ENCODE results near the gene MAZ. TPM values are rescaled to one million over a fixed set of nuclear protein-coding genes. Genes with fewer than 3 reads are reported as not detected.
"Not testable (repeated sequence)": the region's sequence is repeated elsewhere in the genome, so short reads cannot be mapped to it uniquely, and the experiment has no call there.

Gene MAZ
- total RNA-seq: 100 to 1,000 TPM; 411 to 434 TPM

DNA sequence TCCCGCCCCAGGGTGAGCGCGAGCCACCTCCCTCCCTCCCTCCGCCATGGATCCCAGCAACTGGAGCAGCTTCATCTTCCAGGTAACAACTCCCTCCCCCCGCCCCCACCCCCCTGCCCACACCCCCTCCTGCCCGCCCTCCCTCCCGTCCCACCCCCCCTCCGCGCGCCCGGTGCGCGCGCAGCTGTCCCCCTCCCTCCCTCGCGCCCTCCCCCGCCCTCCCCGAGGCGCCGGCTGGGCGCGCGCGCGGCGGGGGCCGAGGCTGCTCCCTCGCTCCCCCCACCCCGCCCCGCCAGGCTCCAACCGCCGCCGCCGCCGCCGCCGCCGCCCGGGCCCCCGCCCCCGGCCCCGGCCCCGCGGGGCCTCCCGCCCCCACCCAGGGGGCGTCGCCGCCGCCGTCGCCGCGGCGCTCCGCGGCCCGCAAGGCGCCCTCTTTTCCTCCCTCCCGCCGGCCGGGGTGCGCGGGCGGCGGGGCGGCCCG lies at the start of gene MAZ:
TSS of gene MAZ (plus strand) at position 431 of the 481 bp plus-strand sequence. CDS start 173 bp downstream, outside the sequence.
- no peak for ATAC-seq
- peak within 1 kb of the TSS; percentile 99 for H3K27ac Mint-ChIP-seq
- DNase-seq: no peak
- H3K27me3 Mint-ChIP-seq: no peaks in the 10 kb centered on the region
- H3K4me1 Mint-ChIP-seq: peaks cover 50% of the 10 kb centered on the region
- H3K4me3 Mint-ChIP-seq: peak within 1 kb of the TSS; percentile 96
- no peaks in the 10 kb centered on the region for H3K9me3 Mint-ChIP-seq (ENCODE audit: low read depth)
- peaks cover 58% of the 10 kb centered on the region for H3K36me3 Mint-ChIP-seq
- CTCF ChIA-PET: interaction anchor here (3.0 to 3.6 kb wide), 3 partner anchors 13 to 105 kb away, joined by 16 to 87 read pairs (median 37); partner anchors contain the start of genes KIF22, MVP and PAGR1

DNA sequence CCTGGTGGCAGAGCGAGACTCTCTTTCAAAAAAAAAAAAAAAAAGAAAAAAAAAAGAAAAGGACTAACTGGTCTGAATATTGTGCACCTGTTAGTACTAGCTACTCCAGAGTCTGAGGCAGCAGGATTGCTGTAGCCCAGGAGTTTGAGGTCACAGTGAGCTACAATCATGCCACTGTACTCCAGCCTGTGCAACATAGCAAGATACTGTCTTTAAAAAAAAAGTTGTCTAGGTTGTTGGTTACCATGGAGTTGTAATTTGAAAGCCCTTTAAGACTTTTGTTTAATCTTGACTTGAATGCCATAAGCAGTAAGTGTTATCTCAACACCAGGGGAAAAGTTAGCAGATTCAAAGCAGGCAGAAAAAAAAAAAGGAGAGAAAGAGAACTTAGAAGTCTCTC lies 49.7 kb upstream of the MAZ start:
- ATAC-seq (no peak), DNase-seq (no peak)
- Mint-ChIP-seq H3K27ac (no peak overlapping the region), H3K36me3 (no peaks in the 10 kb centered on the region), H3K9me3 (ENCODE audit: low read depth) (no peaks in the 10 kb centered on the region), H3K4me1 (peaks cover 14% of the 10 kb centered on the region), H3K4me3 (no peak overlapping the region), H3K27me3 (no peaks in the 10 kb centered on the region)
- CTCF ChIA-PET: interaction anchor here (0.7 to 5.6 kb wide), 5 partner anchors 10 to 137 kb away, joined by 3 to 24 read pairs (median 7); partner anchors contain the start of gene C16orf54

DNA sequence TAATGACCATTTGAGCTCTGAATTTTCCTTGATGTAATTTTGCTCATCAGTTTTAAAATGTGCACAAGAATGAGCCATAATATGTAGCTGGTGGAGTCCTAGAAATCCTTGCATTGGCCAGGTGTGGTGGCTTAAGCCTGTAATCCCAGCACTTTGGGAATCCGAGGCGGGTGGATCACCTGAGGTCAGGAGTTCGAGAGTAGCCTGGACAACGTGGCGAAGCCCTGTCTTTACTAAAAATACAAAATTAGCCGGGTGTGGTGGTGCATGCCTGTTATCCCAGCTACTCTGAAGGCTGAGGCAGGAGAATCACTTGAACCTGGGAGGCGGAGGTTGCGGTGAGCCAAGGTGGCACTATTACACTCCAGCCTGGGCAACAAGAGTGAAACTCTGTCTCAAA lies 49.2 kb upstream of the MAZ start:
- peaks cover 14% of the 10 kb centered on the region for H3K4me1 Mint-ChIP-seq
- CTCF ChIA-PET: interaction anchor here (0.7 to 5.6 kb wide), 5 partner anchors 17 to 137 kb away, joined by 3 to 24 read pairs (median 4); partner anchors contain the start of gene KIF22
- H3K36me3 Mint-ChIP-seq; ATAC-seq; DNase-seq; H3K27me3 Mint-ChIP-seq; H3K4me3 Mint-ChIP-seq; H3K9me3 Mint-ChIP-seq (ENCODE audit: low read depth); H3K27ac Mint-ChIP-seq: not testable (repeated sequence)

DNA sequence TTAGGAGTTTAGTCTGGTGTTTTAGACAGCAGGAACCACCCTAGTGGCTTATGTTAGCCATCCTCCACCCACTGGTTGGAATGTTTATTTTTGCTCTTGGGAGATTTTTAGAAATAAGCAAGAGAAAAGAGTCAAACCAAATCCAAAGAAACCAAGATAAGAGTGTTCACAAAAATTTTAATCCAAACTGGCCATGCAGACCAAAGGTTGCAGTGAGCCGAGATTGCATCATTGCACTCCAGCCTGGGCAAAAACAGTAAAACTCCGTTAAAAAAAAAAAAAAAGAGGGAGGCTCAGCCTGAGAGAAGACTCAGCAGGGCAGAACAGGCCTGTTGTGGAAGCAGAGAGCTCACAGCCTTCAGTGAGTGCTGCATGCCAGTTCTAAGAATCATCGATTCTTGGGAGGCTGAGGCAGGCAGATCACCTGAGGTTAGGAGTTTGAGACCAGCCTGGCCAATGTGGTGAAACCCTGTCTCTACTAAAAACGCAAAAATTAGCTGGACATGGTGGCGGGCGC lies 48.3 kb upstream of the MAZ start:
- no peak for DNase-seq
- CTCF ChIA-PET: interaction anchor here (1.6 to 5.6 kb wide), 2 partner anchors 27 to 32 kb away, joined by 4 to 24 read pairs; partner anchors contain the start of gene KIF22
- no peak for ATAC-seq
- Mint-ChIP-seq H3K9me3 (ENCODE audit: low read depth) (no peaks in the 10 kb centered on the region), H3K4me1 (peaks cover 14% of the 10 kb centered on the region), H3K27ac (no peak overlapping the region), H3K4me3 (no peak overlapping the region), H3K36me3 (no peaks in the 10 kb centered on the region), H3K27me3 (peaks cover 2% of the 10 kb centered on the region)

DNA sequence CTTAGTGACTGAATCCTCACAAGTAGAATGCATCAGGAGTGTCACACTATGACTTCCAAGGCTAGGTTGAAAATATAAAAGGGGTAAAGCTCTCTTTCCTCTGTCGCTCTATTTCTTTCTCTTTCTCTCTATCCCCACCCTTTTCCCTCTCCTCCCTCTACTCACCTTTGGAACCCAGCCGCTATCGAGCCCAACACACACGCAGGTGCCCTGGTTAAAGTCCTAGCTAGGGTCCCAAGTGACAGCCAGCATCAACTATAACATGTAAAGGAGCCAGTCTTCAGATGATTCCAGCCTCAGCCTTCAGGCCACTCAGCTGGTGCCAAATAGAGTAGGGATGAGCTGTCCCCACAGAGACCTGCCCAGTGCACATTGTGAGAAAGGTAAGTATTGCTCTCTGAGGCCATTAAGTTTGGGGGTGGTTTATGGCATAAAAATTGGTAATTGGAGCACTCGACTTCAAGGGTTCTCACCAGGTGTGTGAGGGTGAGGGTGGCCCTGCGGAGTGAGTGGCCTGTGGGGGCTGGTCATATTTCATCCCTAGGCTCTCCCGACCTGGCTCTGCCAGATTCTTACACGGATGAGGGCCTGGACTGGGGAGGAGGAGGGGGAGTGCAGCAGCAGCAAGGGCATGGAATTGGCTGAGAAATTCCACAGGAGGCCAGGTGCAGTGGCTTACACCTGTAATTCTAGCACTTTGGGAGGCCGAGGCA lies 45.6 kb upstream of the MAZ start:
- CTCF ChIA-PET: no interaction called here
- DNase-seq: no peak
- Mint-ChIP-seq H3K27ac (no peak overlapping the region), H3K4me3 (no peak overlapping the region), H3K36me3 (no peaks in the 10 kb centered on the region), H3K27me3 (peaks cover 5% of the 10 kb centered on the region), H3K4me1 (peaks cover 2% of the 10 kb centered on the region), H3K9me3 (ENCODE audit: low read depth) (no peaks in the 10 kb centered on the region)
- no peak for ATAC-seq

DNA sequence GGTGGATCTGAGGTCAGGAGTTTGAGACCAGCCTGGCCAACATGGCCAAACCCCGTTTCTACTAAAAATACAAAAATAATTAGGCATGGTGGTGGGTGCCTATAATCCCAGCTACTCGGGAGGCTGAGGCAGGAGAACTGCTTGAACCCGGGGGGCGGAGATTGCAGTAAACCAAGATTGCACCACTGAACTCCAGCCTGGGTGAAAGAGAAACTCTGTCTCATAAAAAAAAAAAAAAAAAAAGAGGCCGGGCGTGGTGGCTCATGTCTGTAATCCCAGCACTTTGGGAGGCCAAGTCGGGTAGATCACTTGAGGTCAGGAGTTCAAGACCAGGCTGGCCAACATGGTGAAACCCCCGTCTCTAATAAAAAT lies 45.1 kb upstream of the MAZ start:
- CTCF ChIA-PET; H3K4me3 Mint-ChIP-seq; H3K27ac Mint-ChIP-seq; H3K27me3 Mint-ChIP-seq; H3K36me3 Mint-ChIP-seq; DNase-seq; H3K9me3 Mint-ChIP-seq (ENCODE audit: low read depth); H3K4me1 Mint-ChIP-seq; ATAC-seq: not testable (repeated sequence)

DNA sequence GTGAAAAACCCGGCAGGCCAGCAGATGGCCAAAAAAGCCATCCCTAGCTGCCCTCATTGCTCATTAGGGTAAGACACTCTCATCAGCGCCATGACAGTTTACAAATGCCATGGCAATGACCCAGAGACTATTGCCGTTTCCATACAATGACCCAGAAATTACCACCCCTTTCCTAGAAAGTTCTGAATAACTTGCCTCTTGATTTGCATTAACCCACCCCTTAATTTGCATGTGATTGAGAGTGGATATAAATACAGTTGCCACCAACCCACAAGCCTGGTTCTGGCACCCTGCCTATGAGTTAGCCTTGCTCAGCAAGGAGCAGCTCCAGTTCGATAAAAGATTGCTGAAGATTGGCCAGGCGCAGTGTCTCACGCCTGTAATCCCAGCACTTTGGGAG lies 44.4 kb upstream of the MAZ start:
- H3K9me3 Mint-ChIP-seq (ENCODE audit: low read depth): no peaks in the 10 kb centered on the region
- no peaks in the 10 kb centered on the region for H3K36me3 Mint-ChIP-seq
- no peak overlapping the region for H3K27ac Mint-ChIP-seq
- peaks cover 5% of the 10 kb centered on the region for H3K27me3 Mint-ChIP-seq
- CTCF ChIA-PET: no interaction called here
- DNase-seq (no peak), ATAC-seq (no peak)
- H3K4me3 Mint-ChIP-seq: no peak overlapping the region
- no peaks in the 10 kb centered on the region for H3K4me1 Mint-ChIP-seq

DNA sequence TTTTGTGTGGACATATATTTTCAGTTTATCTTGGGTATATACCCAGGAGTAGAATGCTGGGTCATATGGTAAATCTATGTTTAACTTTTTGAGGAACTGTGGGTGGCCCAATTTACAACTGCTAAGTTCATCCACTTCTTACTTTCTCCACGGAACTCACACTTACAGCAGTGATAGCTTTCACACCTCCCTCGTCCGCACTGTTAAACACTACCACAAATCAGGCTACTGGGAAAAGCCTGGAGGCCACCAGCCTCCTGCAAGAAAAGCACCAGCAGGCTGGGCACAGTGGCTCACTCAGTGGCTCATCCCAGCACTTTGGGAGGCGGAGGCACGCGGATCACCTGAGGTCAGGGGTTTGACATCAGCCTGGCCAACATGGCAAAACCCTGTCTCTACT lies 43.0 kb upstream of the MAZ start:
- H3K4me1 Mint-ChIP-seq: no peaks in the 10 kb centered on the region
- DNase-seq (no peak), ATAC-seq (no peak)
- H3K27ac Mint-ChIP-seq: no peak overlapping the region
- peaks cover 5% of the 10 kb centered on the region for H3K27me3 Mint-ChIP-seq
- CTCF ChIA-PET: no interaction called here
- no peak overlapping the region for H3K4me3 Mint-ChIP-seq
- no peaks in the 10 kb centered on the region for H3K36me3 Mint-ChIP-seq
- H3K9me3 Mint-ChIP-seq (ENCODE audit: low read depth): no peaks in the 10 kb centered on the region

DNA sequence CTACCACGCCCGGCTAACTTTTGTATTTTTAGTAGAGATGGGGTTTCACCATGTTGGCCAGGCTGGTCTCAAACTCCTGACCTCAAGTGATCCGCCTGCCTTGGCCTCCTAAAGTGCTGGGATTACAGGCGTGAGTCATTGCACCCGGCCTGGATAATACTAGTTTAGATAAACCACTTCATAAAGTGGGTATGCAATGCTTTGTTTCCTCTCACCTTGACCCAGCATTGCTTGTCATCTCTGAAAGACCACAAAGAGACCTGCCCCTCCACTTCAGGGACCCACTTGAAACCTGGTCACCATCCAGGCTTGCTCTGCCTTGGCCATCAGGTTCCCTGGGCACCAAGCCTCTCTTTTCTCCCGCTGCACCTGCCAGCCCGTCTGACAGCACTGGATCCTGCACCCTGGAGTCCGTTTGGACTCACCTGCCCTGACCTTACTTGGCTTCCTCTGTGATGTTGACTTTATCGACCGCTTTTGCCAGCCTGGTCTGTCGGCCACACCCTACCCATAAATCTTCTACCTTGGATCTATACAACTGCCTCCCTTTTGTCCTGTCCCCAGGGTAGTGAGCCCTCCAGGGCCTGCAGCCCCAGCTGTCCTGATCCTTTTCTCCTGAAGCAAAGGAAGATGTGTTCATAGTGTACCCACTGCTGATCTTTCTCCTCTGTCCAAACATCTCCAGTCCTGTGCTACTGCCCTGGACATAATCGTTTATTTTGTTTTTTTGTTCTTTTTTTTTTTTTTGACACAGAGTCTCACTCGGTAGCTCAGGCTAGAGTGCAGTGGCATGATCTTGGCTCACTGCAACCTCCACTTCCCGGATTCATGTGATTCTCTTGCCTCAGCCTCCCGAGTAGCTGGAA lies 40.9 kb upstream of the MAZ start:
- Mint-ChIP-seq H3K27ac (no peak overlapping the region), H3K9me3 (ENCODE audit: low read depth) (no peaks in the 10 kb centered on the region), H3K36me3 (no peaks in the 10 kb centered on the region), H3K4me3 (no peak overlapping the region), H3K4me1 (no peaks in the 10 kb centered on the region), H3K27me3 (peaks cover 5% of the 10 kb centered on the region)
- CTCF ChIA-PET: interaction anchor here (2.5 kb wide), 1 partner anchor 19 kb away, joined by 7 read pairs; no protein-coding TSS in a partner anchor
- ATAC-seq (no peak), DNase-seq (no peak)

DNA sequence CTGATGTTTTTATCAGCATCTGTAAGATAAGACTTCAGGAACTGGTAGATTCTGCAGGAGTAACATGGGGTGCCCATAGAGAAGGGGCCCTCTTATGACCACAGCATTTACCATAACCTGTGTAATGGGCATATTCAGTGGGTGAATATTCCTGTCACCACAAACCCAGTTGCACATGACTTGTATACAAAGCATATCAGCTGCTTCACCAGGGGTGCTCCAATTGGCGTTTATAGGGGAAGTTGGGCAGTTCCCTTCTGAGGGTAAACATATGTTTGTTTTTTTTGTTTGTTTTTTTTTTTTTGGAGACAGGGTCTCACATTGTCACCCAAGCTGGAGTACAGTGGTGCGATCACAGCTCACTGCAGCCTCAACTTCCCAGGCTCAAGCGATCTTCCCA lies 39.8 kb upstream of the MAZ start:
- Mint-ChIP-seq H3K27me3 (peaks cover 5% of the 10 kb centered on the region), H3K4me1 (no peaks in the 10 kb centered on the region), H3K36me3 (no peaks in the 10 kb centered on the region), H3K4me3 (no peak overlapping the region), H3K9me3 (ENCODE audit: low read depth) (no peaks in the 10 kb centered on the region), H3K27ac (no peak overlapping the region)
- CTCF ChIA-PET: interaction anchor here (2.5 kb wide), 1 partner anchor 18 kb away, joined by 7 read pairs; no protein-coding TSS in a partner anchor
- ATAC-seq: no peak
- DNase-seq: no peak

DNA sequence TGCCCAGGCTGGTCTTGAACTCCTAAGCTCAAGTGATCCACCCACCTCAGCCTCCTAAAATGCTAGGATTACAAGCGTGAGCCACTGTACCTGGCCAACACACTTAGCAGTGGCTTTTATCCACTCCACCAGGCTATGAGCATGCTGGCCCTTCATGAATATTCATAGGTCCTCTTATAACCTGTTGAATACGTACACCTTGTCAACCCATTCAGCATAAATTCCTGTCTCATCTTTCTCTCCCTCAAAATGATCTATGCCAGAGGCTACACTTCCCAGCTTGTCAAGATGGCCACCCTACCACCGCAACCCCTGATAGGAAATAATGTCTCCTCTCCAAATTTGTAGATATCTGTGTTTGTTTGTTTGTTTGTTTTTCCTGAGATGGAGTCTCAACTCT lies 39.3 kb upstream of the MAZ start:
- ATAC-seq (no peak), DNase-seq (no peak)
- Mint-ChIP-seq H3K4me1 (no peaks in the 10 kb centered on the region), H3K27ac (no peak overlapping the region), H3K4me3 (no peak overlapping the region), H3K27me3 (peaks cover 5% of the 10 kb centered on the region), H3K9me3 (ENCODE audit: low read depth) (no peaks in the 10 kb centered on the region), H3K36me3 (no peaks in the 10 kb centered on the region)
- CTCF ChIA-PET: interaction anchor here (2.5 kb wide), 1 partner anchor 17 kb away, joined by 7 read pairs; no protein-coding TSS in a partner anchor

DNA sequence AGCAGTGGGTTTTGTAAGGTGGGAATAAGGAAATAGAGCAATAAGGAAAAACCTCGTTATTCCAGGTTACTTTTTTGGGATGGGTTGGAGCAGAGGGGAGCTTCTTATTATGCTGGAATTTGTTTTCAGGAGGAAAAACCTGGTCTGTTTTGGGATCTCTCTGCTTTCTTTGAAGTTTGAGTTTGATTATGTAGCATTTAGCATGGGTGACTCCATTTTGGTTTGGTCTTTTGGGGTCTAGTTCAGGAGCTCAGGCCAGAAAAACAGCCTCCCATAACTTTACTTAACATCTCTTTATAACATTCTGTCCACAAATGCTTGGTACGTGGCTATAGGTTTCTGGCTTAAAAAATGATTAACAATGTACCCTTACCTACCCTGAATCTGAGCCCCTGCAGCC lies 36.8 kb upstream of the MAZ start:
- Mint-ChIP-seq H3K27ac (no peak overlapping the region), H3K36me3 (no peaks in the 10 kb centered on the region), H3K27me3 (peaks cover 2% of the 10 kb centered on the region), H3K4me3 (no peak overlapping the region), H3K4me1 (peaks cover 2% of the 10 kb centered on the region), H3K9me3 (ENCODE audit: low read depth) (no peaks in the 10 kb centered on the region)
- no peak for ATAC-seq
- DNase-seq: no peak
- CTCF ChIA-PET: interaction anchor here (0.8 to 1.8 kb wide), 5 partner anchors 15 to 46 kb away, joined by 3 to 5 read pairs (median 3); partner anchors contain the start of gene PAGR1

DNA sequence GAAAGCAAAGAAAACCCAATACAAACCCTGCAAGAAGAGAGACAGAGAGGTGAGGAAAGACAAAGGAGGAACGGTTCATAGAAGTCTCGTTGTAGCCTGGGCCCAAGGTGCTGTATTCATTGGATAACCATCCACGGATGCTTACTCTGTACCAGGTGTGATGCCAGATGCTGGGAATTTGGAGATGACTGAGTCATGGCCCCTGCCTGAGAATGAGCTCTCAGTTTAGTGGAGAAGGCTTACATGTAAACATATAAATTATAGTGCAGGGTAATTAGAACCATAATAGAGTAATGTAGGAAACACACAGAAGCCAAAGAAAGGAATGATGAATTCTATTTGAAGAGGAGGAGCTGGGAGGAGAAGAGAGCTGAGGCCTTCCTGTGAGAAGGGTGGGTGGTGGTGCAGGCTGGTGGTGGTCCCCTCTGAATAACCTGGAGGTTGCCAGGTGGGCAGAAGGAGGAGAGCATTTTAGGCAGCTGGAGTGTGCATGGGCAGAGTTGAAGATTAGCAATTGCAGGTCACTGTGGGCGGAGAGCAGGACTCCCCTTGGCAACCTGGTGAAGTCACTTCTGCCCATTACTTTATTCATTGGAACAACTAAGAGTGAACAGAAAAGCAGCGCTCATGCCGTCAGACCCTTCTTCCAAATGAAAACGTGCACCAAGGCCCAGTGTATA lies 35.9 kb upstream of the MAZ start:
- Mint-ChIP-seq H3K27me3 (peaks cover 2% of the 10 kb centered on the region), H3K9me3 (ENCODE audit: low read depth) (no peaks in the 10 kb centered on the region), H3K4me1 (peaks cover 2% of the 10 kb centered on the region), H3K36me3 (no peaks in the 10 kb centered on the region), H3K27ac (no peak overlapping the region), H3K4me3 (no peak overlapping the region)
- CTCF ChIA-PET: interaction anchor here (0.8 to 1.7 kb wide), 4 partner anchors 14 to 79 kb away, joined by 3 to 4 read pairs (median 3); no protein-coding TSS in a partner anchor
- ATAC-seq (no peak), DNase-seq (no peak)
